Measurements from ENCODE around the gene KRTAP8-1.

The KRTAP8-1 gene, protein sequence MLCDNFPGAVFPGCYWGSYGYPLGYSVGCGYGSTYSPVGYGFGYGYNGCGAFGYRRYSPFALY
- total RNA-seq = 0 reads per million in 2 donors

GRCh38 chr21:30813174-30813573 is at the start of gene KRTAP8-1:
KRTAP8-1 (minus strand) TSS chr21:30813274; CDS start chr21:30813220, 54 bp downstream.
- DNase-seq = no peak

DNA sequence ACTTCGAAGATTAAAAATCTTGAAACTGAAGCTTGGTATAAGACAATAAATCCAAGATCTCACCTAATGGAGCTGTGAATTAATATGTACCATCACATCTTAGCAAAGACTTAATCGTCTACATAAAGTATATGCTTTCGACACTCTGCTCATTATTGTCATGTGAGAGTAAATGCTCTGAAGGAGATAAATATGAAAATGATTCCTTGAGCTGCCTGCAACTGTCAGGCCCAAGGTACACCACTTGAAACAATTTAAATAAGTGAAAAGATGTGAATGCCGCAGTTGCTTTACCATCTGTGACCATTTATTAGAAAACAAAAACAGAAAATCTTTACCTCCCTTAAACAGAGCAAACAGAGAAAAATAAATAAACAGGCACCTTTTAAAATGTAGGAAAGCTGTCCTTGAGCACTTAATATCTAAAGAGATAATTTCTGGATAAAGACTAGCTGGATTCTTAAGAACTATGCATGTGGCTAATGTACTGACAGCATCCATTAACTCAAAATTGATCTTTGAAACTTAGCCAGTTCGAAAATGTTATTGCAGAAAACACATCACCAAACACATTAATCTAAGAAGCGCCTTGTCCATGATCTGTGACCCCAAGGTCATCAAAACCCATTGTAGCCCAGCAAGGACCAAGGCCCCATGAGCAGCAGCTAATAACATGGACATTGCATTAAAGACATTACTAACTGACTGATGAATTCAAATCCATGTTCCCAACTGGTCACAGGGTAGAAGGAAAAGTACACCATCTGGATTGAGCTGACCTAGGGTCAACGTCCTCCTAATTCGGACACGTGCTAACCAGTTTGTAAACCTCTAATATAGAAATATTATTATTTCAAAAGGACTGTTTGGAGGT is 34.8 kb upstream of the KRTAP8-1 start:
- no peak for DNase-seq

- no peak for DNase-seq
Measured at GRCh38 chr21:30842990-30843389, 29.9 kb upstream of the KRTAP8-1 start.

DNA sequence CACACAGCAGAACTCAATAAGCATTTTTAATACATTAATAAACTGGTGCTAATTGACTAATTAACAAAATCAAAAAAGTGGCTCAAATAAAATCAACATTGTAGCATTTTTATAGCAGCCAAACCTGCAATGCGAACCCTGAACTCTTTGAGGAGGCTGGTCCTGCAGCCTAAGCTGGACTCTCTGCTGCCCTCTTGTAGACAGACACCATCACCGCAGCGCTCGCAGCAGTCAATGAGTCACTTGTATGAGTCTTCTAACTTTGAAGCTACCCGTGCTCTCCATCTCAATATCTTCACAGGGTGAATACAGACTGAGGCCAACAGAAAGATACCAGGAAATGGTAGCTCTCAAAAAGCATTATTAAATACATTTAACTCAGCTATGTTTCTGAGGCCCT is 26.2 kb upstream of the KRTAP8-1 start:
- DNase-seq = no peak

GRCh38 chr21:30838536-30838935 is 25.5 kb upstream of the KRTAP8-1 start:
- DNase-seq = no peak

DNA sequence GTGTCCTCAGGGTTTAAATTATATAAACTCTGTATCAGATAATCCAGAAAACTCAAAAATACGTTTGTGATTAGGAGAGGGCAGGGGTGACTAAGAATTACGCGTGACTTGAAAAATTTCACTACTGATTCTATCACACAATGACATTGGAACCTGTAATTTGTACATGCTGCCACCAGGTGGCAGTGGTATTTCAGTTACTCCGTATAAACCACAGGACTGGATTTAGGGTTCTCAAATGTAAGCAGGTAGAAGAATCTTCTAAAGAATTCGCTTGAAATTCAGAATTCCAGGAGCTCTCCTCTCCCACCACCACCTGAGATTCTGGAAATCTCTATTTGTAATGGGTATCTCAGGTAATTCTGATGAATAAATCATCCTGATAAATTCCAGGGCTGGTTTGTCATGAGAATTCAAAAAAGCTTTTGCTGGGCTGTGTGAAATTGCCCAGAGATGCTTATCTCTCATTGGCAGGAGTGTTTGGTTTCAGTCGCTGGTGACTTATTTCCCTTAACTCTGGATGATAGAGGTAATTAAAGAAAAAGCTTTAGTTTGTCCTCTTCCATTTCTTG is 18.2 kb upstream of the KRTAP8-1 start:
- peak; percentile 8 for DNase-seq

DNA sequence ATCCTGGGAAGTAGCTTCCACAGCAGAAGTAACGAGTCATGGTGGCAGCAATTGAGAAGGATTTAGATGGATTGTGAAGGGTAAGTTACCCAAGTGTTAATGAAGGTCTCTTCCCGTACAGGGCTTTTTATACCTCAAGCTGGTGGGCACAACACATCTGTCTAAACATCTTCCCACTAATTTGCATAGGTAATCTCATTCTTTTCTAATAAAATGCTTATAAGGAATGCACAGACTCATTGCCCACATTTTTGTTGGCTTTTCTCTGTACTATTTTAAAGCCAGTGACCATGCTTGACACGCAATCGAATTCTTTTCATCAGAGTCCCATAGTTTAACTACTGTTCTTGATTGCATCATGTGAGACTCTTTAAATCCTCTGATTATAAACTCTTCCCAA is 16.6 kb upstream of the KRTAP8-1 start, which contains the start of gene KRTAP7-1:
Gene KRTAP7-1, minus strand, starts transcription at position 101 of the 400 bp plus-strand sequence. Its CDS starts 61 bp downstream, at position 40.
- no peak for DNase-seq

- no peak for DNase-seq
Measured at GRCh38 chr21:30818837-30819610, 6.0 kb upstream of the KRTAP8-1 start.

DNA sequence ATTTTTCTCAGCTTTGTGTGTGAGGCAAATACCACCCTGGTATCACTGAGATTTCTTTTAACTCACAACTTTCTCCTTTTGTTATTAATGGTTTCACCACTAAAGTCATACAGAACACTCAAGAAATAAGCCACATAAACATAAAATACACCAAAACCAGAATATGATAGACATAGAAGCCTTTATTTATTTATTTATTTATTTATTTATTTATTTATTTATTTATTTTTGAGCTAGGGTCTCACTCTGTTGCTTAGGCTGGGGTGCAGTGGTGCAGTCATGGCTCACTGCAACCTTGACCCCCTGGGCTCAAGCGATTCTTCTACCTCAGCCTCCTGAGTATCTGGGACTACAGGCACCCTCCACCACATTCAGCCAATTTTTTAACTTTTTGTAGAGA is 12.5 kb downstream of the KRTAP8-1 start:
- DNase-seq = no peak

GRCh38 chr21:30793581-30794314 is 19.3 kb downstream of the KRTAP8-1 start:
- no peak for DNase-seq

GRCh38 chr21:30779249-30779648 is 33.8 kb downstream of the KRTAP8-1 start:
- no peak for DNase-seq

DNA sequence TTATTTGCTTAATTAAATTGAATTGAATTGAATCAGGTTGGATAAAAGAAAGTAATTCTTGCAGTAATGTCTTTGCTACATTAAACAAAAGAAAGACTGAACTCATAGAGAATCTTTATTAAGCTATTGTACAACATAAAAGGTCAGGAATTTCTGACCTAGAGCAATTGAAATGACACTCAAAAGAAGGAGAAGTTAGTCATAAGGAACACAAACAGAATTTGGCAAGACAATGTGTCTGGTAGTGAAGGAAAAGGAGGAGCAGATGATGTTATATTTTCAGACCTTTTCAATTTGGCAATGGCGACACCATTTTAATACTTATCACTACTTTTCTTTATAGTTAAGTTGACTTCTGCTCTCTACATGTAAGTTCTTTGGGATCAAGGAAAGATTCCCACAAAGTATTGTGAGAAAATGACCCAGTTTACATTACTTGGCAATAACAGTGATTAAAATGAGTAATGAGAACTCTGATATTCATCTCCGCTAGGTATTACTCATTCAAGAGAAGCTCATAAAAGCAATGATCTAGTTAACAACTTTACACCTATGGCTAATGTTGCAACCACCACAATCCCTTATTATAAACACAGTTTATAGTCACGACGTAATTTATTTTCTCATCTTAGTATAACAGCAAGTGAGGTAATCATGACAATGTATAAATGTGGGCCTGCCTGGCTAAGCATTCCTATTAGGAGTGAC is 43.2 kb downstream of the KRTAP8-1 start:
- no peak for DNase-seq
